ENCODE results near the gene GSTP1. TPM values are rescaled to one million over a fixed set of nuclear protein-coding genes. Genes with fewer than 3 reads are reported as not detected.
"Not testable (repeated sequence)": the region's sequence is repeated elsewhere in the genome, so short reads cannot be mapped to it uniquely, and the experiment has no call there.

Gene GSTP1
- total RNA-seq, 3 donors from 2014 or later: 363 to 446 (median 421) TPM

DNA sequence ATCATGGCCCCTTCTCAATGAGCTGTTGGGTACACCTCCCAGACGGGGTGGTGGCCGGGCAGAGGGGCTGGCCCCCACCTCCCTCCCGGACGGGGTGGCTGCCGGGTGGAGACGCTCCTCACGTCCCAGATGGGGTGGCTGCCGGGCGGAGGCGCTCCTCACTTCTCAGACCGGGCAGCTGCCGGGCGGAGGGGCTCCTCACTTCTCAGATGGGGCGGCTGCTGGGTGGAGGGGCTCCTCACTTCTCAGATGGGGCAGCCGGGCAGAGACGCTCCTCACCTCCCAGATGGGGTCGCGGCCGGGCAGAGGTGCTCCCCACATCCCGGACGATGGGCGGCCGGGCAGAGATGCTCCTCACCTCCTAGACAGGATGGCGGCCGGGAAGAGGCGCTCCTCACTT lies 14.4 kb downstream of the GSTP1 start:
- peaks cover 26% of the 10 kb centered on the region for H3K27me3 Mint-ChIP-seq (ENCODE audit: low read depth)
- not testable (repeated sequence) for DNase-seq; ATAC-seq; H3K36me3 Mint-ChIP-seq (ENCODE audit: insufficient read depth); H3K4me3 Mint-ChIP-seq; H3K4me1 Mint-ChIP-seq (ENCODE audit: low read depth); H3K9me3 Mint-ChIP-seq

- Mint-ChIP-seq H3K36me3 (ENCODE audit: insufficient read depth) (no peaks in the 10 kb centered on the region), H3K27me3 (ENCODE audit: low read depth) (peaks cover 28% of the 10 kb centered on the region), H3K9me3 (no peaks in the 10 kb centered on the region), H3K4me1 (ENCODE audit: low read depth) (peaks cover 5% of the 10 kb centered on the region), H3K4me3 (no peak overlapping the region)
- ATAC-seq: no peak
- DNase-seq: no peak
These were observed 15.5 kb downstream of the GSTP1 start for GRCh38 chr11:67599149-67599548.

DNA sequence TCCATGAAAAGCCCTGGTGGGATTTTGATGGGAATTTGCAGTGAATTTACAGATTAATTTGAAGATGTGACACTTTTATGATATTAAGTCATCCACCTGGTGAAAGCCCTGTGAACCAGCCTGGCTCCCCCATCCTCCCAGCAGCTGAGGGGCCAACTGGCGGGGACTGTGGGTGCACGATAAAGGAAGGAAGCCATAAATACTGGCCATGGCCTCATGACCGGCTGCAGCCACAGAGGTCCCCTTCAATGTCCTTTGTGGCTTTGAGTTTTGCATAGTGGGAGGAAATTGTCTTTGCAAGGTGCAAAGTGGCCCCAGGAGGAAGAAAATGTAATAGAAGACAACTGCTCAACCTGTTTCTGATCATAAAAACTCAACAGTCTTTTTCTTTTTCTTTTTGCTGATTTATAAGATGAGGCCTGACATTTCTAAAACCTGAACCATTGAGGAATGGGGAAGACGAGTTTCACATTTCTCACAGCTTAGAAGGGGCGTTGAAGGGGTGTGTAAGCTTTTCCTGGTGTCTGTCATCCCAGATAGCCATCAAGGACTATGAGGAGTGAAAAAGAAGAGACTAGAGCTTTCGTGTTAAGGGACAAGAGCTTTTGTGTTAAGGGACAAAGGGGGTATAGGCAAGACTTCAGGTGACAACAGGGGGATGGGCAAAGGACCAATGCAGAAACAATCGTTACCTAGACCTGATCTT lies 16.9 kb downstream of the GSTP1 start:
- H3K9me3 Mint-ChIP-seq: no peaks in the 10 kb centered on the region
- ATAC-seq: no peak
- H3K27me3 Mint-ChIP-seq (ENCODE audit: low read depth): peaks cover 28% of the 10 kb centered on the region
- no peak overlapping the region for H3K4me3 Mint-ChIP-seq
- H3K36me3 Mint-ChIP-seq (ENCODE audit: insufficient read depth): no peaks in the 10 kb centered on the region
- DNase-seq: no peak
- peaks cover 5% of the 10 kb centered on the region for H3K4me1 Mint-ChIP-seq (ENCODE audit: low read depth)

- no peaks in the 10 kb centered on the region for H3K36me3 Mint-ChIP-seq (ENCODE audit: insufficient read depth)
- no peak overlapping the region for H3K4me3 Mint-ChIP-seq
- peaks cover 28% of the 10 kb centered on the region for H3K27me3 Mint-ChIP-seq (ENCODE audit: low read depth)
- ATAC-seq (no peak), DNase-seq (no peak)
- peaks cover 9% of the 10 kb centered on the region for H3K4me1 Mint-ChIP-seq (ENCODE audit: low read depth)
- no peaks in the 10 kb centered on the region for H3K9me3 Mint-ChIP-seq
These were observed 17.5 kb downstream of the GSTP1 start for GRCh38 chr11:67601098-67601497.

GRCh38 chr11:67604119-67604518 lies 20.5 kb downstream of the GSTP1 start:
- H3K4me3 Mint-ChIP-seq; H3K9me3 Mint-ChIP-seq; DNase-seq; ATAC-seq; H3K36me3 Mint-ChIP-seq (ENCODE audit: insufficient read depth): not testable (repeated sequence)
- Mint-ChIP-seq H3K27me3 (ENCODE audit: low read depth) (peaks cover 28% of the 10 kb centered on the region), H3K4me1 (ENCODE audit: low read depth) (peaks cover 25% of the 10 kb centered on the region)

GRCh38 chr11:67604815-67605214 lies 21.2 kb downstream of the GSTP1 start:
- Mint-ChIP-seq H3K36me3 (ENCODE audit: insufficient read depth) (peaks cover 12% of the 10 kb centered on the region), H3K4me1 (ENCODE audit: low read depth) (peaks cover 25% of the 10 kb centered on the region), H3K4me3 (no peak overlapping the region), H3K9me3 (no peaks in the 10 kb centered on the region), H3K27me3 (ENCODE audit: low read depth) (peaks cover 24% of the 10 kb centered on the region)
- no peak for DNase-seq
- no peak for ATAC-seq

DNA sequence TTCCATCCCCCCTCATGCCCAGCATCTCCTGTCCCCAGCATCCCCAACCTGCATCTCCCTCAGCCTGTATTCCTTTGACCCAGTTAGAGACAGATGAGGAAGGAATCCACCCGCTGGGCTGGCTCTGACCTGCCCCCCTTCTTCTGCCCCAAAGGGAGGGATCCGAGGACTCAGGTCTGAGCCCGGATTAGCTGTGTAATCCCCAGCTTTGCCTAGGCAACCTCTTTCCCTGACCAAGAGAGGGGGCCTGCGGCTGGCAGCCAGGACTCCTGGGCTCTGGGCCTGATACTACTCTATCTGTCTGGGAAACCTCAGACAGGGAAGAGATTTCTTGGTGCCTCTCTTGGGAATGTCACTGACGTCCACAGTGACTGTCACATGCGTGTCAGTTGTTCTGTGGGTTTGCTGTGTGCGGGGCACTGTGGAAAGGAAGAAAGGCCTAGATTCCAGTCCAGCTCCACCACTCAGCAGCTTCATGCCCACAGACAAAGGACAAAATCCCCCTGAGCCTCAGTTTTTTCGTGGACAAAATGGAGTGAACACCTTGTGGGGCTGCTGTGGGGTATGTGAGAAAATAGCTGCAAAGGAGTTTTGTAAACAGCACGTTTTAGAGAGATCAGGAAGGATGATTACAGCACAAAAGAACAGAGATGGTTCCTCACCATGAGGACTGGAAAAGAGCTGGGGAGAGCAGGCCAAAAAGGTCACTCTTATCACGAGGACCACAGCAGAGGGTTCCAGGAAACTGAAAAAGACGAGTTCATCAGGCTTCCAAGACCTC lies 21.8 kb downstream of the GSTP1 start:
- Mint-ChIP-seq H3K27me3 (ENCODE audit: low read depth) (peaks cover 18% of the 10 kb centered on the region), H3K4me1 (ENCODE audit: low read depth) (peaks cover 24% of the 10 kb centered on the region), H3K9me3 (no peaks in the 10 kb centered on the region), H3K36me3 (ENCODE audit: insufficient read depth) (peaks cover 15% of the 10 kb centered on the region), H3K4me3 (peak overlapping the region; percentile 72)
- no peak for DNase-seq
- ATAC-seq: no peak

DNA sequence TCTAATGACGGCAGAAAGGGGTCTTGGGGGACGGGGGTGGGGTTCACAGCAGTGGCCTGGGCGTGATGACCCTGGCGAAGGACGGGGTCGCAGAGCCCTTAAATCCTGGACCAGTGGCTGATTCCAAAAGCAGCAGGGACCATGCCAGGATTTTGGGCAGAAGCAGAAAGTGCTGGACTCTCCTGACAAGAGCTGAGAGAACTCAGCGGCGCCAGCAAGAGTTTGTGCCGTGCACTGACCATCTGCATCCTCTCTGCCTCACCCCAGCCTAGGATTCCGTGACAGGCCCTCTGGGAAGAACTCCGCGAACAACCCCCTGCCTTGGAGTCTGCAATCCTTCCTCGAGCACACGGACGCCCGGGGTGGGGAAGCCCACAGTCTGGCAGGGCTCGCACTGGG lies 22.5 kb downstream of the GSTP1 start:
- ATAC-seq (no peak), DNase-seq (no peak)
- Mint-ChIP-seq H3K4me1 (ENCODE audit: low read depth) (peaks cover 20% of the 10 kb centered on the region), H3K4me3 (peak overlapping the region; percentile 93), H3K36me3 (ENCODE audit: insufficient read depth) (peaks cover 15% of the 10 kb centered on the region), H3K27me3 (ENCODE audit: low read depth) (peaks cover 11% of the 10 kb centered on the region), H3K9me3 (no peaks in the 10 kb centered on the region)

- peak within 1 kb of the TSS; percentile 93 for H3K4me3 Mint-ChIP-seq
- peaks cover 6% of the 10 kb centered on the region for H3K27me3 Mint-ChIP-seq (ENCODE audit: low read depth)
- peaks cover 15% of the 10 kb centered on the region for H3K36me3 Mint-ChIP-seq (ENCODE audit: insufficient read depth)
- DNase-seq (peak; percentile 96), ATAC-seq (peak; percentile 99 to 100)
- no peaks in the 10 kb centered on the region for H3K9me3 Mint-ChIP-seq
- H3K4me1 Mint-ChIP-seq (ENCODE audit: low read depth): peaks cover 20% of the 10 kb centered on the region
These were observed 23.1 kb downstream of the GSTP1 start, which contains the start of gene NDUFV1 for GRCh38 chr11:67606492-67607295. NDUFV1 (plus strand) TSS chr11:67606936; CDS start chr11:67607005, 69 bp downstream.

- Mint-ChIP-seq H3K4me1 (ENCODE audit: low read depth) (peaks cover 20% of the 10 kb centered on the region), H3K36me3 (ENCODE audit: insufficient read depth) (peaks cover 22% of the 10 kb centered on the region), H3K4me3 (peak overlapping the region; percentile 93), H3K9me3 (no peaks in the 10 kb centered on the region), H3K27me3 (ENCODE audit: low read depth) (peaks cover 6% of the 10 kb centered on the region)
- ATAC-seq (no peak), DNase-seq (no peak)
These were observed 23.9 kb downstream of the GSTP1 start for GRCh38 chr11:67607507-67607906.

- H3K4me3 Mint-ChIP-seq: peak overlapping the region; percentile 93
- no peaks in the 10 kb centered on the region for H3K9me3 Mint-ChIP-seq
- H3K27me3 Mint-ChIP-seq (ENCODE audit: low read depth): no peaks in the 10 kb centered on the region
- DNase-seq (no peak), ATAC-seq (no peak)
- peaks cover 23% of the 10 kb centered on the region for H3K36me3 Mint-ChIP-seq (ENCODE audit: insufficient read depth)
- H3K4me1 Mint-ChIP-seq (ENCODE audit: low read depth): peaks cover 26% of the 10 kb centered on the region
These were observed 24.9 kb downstream of the GSTP1 start for GRCh38 chr11:67608486-67608885.

GRCh38 chr11:67609316-67609715 lies 25.7 kb downstream of the GSTP1 start:
- H3K4me3 Mint-ChIP-seq: no peak overlapping the region
- H3K4me1 Mint-ChIP-seq (ENCODE audit: low read depth): peaks cover 35% of the 10 kb centered on the region
- no peaks in the 10 kb centered on the region for H3K27me3 Mint-ChIP-seq (ENCODE audit: low read depth)
- no peak for DNase-seq
- H3K9me3 Mint-ChIP-seq: no peaks in the 10 kb centered on the region
- ATAC-seq: no peak
- peaks cover 23% of the 10 kb centered on the region for H3K36me3 Mint-ChIP-seq (ENCODE audit: insufficient read depth)

DNA sequence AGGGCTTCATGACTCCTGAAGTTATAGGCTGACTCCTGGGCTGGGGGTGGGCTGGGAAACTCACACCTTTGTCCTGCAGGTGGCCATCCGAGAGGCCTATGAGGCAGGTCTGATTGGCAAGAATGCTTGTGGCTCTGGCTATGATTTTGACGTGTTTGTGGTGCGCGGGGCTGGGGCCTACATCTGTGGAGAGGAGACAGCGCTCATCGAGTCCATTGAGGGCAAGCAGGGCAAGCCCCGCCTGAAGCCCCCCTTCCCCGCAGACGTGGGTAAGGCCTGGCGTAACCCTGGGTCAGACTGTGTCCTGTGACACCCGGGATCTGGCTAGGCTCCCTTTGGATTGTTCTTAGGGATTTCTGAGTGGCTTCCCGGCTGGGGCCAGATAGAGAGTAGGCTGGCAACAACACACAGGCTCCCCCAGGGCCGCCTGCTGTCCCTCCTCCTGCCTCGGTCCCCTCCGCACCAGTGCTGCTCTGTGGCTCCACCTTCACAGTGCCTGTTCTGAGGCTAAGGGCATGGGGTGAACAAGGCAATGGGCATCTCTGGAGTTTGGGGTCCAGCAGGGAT lies 26.8 kb downstream of the GSTP1 start:
- ATAC-seq (no peak), DNase-seq (no peak)
- H3K4me1 Mint-ChIP-seq (ENCODE audit: low read depth): peaks cover 42% of the 10 kb centered on the region
- peaks cover 23% of the 10 kb centered on the region for H3K36me3 Mint-ChIP-seq (ENCODE audit: insufficient read depth)
- no peak overlapping the region for H3K4me3 Mint-ChIP-seq
- no peaks in the 10 kb centered on the region for H3K9me3 Mint-ChIP-seq
- H3K27me3 Mint-ChIP-seq (ENCODE audit: low read depth): no peaks in the 10 kb centered on the region

- Mint-ChIP-seq H3K27me3 (ENCODE audit: low read depth) (no peaks in the 10 kb centered on the region), H3K9me3 (no peaks in the 10 kb centered on the region), H3K4me1 (ENCODE audit: low read depth) (peaks cover 38% of the 10 kb centered on the region), H3K36me3 (ENCODE audit: insufficient read depth) (peaks cover 23% of the 10 kb centered on the region), H3K4me3 (no peak overlapping the region)
- ATAC-seq (no peak), DNase-seq (no peak)
These were observed 27.6 kb downstream of the GSTP1 start for GRCh38 chr11:67611165-67611564.

All from activated T-cell treated with anti-CD3 and anti-CD28 coated beads, Interleukin-2, amount 50 U/mL, for 4 hours (primary cell).